ENCODE measurements around the gene FBXL14.

- no peak for TF ChIP-seq TAF1 (IDR thresholded peaks at IDR 0.05; ENCODE audit: low read depth, low read length)
- no peak for TF ChIP-seq POLR2AphosphoS5 (IDR thresholded peaks at IDR 0.05; ENCODE audit: low read depth, low read length)
- no peak for TF ChIP-seq POLR2A (IDR thresholded peaks at IDR 0.05; ENCODE audit: low read depth, low read length)
These were observed 63.2 kb downstream of the FBXL14 start for GRCh38 chr12:1531153-1531653.

Measured in GM12891 (cell line).